HFFc6 (cell line): Measurements from ENCODE around the gene ZSCAN20. TPM values are rescaled to one million over a fixed set of nuclear protein-coding genes. Genes with fewer than 3 reads are reported as not detected.

Experiments used
- DNase-seq: peaks from one replicate; pipeline ENCODE4 v3.0.0-alpha.2; 2018
- H3K27ac Mint-ChIP-seq: 2 replicates; pipeline ENCODE4 v1.8.0; 2020; ENCODE audit warnings: mild to moderate bottlenecking, mixed read lengths
- H3K27me3 Mint-ChIP-seq: 2 replicates; pipeline ENCODE4 v1.8.0; 2021; ENCODE audit warnings: mild to moderate bottlenecking, moderate library complexity, mixed read lengths; ENCODE audit not compliant: insufficient read depth
- H3K36me3 Mint-ChIP-seq: 2 replicates; pipeline ENCODE4 v1.8.0; 2021; ENCODE audit warnings: low read depth, mixed read lengths
- H3K4me1 Mint-ChIP-seq: 2 replicates; pipeline ENCODE4 v1.8.0; 2020; ENCODE audit warnings: low read depth, mixed read lengths
- H3K4me3 Mint-ChIP-seq: 2 replicates; pipeline ENCODE4 v1.8.0; 2020; ENCODE audit warnings: mild to moderate bottlenecking, moderate library complexity, mixed read lengths
- H3K9me3 Mint-ChIP-seq: 2 replicates; pipeline ENCODE4 v1.8.0; 2020; ENCODE audit warnings: mild to moderate bottlenecking, mixed read lengths
- CTCF ChIP-seq: fragments of 200-600 bp; sonication (generic); IDR thresholded peaks from 2 replicates; pipeline ENCODE4 v1.5.0; 2021; ENCODE audit warnings: antibody characterized with exemption, mild to moderate bottlenecking
- total RNA-seq, 6 experiments: library from RNA; stranded (reverse); fragmentation: NEBNext Ultra II Directional; extraction: Animal tissue kit (Norgen Biotek cat#: 25700); gene quantifications; 2 replicates in 1 of 6; 3 replicates in 5 of 6; pipeline ENCODE4 v1.2.3, GENCODE V29; 2021

Gene ZSCAN20
- total RNA-seq, 6 experiments from 2014 or later, result 5.0 to 6.2 (median 5.6) TPM

- Mint-ChIP-seq H3K27ac (no peak overlapping the region), H3K36me3 (no peaks in the 10 kb centered on the region), H3K27me3 (peaks cover 4% of the 10 kb centered on the region; the same call in 1 of the 2 replicates), H3K9me3 (no peaks in the 10 kb centered on the region), H3K4me3 (no peak overlapping the region), H3K4me1 (peaks cover 41% of the 10 kb centered on the region)
- no peak for DNase-seq
- no peak for TF ChIP-seq CTCF
Observed at GRCh38 chr1:33441088-33441745, 31.2 kb upstream of the ZSCAN20 start.

GRCh38 chr1:33442141-33442540, 30.3 kb upstream of the ZSCAN20 start:
- H3K4me3 Mint-ChIP-seq, result no peak overlapping the region
- H3K4me1 Mint-ChIP-seq, result peaks cover 36% of the 10 kb centered on the region
- no peak for DNase-seq
- H3K27me3 Mint-ChIP-seq, result peaks cover 4% of the 10 kb centered on the region; the same call in 1 of the 2 replicates
- no peaks in the 10 kb centered on the region for H3K9me3 Mint-ChIP-seq
- H3K36me3 Mint-ChIP-seq, result no peaks in the 10 kb centered on the region
- TF ChIP-seq CTCF, result no peak
- no peak overlapping the region for H3K27ac Mint-ChIP-seq

GRCh38 chr1:33443080-33443704, 29.3 kb upstream of the ZSCAN20 start:
- no peak for DNase-seq
- TF ChIP-seq CTCF, result no peak
- H3K27me3 Mint-ChIP-seq, result peaks cover 4% of the 10 kb centered on the region
- H3K4me3 Mint-ChIP-seq, result no peak overlapping the region
- H3K36me3 Mint-ChIP-seq, result no peaks in the 10 kb centered on the region
- no peaks in the 10 kb centered on the region for H3K9me3 Mint-ChIP-seq
- peaks cover 36% of the 10 kb centered on the region for H3K4me1 Mint-ChIP-seq
- H3K27ac Mint-ChIP-seq, result peak overlapping the region; percentile 5; the same call in 1 of the 2 replicates

GRCh38 chr1:33443705-33444180, 28.7 kb upstream of the ZSCAN20 start:
- peaks cover 36% of the 10 kb centered on the region for H3K4me1 Mint-ChIP-seq
- no peak for DNase-seq

GRCh38 chr1:33445108-33445507, 27.3 kb upstream of the ZSCAN20 start:
- Mint-ChIP-seq H3K9me3 (no peaks in the 10 kb centered on the region), H3K4me3 (no peak overlapping the region), H3K27ac (no peak overlapping the region), H3K36me3 (no peaks in the 10 kb centered on the region), H3K4me1 (peaks cover 29% of the 10 kb centered on the region), H3K27me3 (no peaks in the 10 kb centered on the region; the same call in 1 of the 2 replicates)
- no peak for TF ChIP-seq CTCF
- DNase-seq, result no peak

More at GRCh38 chr1:33443705-33444180, 28.7 kb upstream of the ZSCAN20 start:
- Mint-ChIP-seq H3K4me3 (no peak overlapping the region), H3K36me3 (no peaks in the 10 kb centered on the region), H3K27ac (no peak overlapping the region), H3K9me3 (no peaks in the 10 kb centered on the region), H3K27me3 (peaks cover 1% of the 10 kb centered on the region)
- TF ChIP-seq CTCF, result no peak
